ENCODE results near the gene VIL1. TPM values are rescaled to one million over a fixed set of nuclear protein-coding genes. Genes with fewer than 3 reads are reported as not detected.
A peak's percentile ranks its signal among the peaks of the same experiment; 100 is the strongest.

Gene VIL1
- total and polyA plus RNA-seq, 2 of the 13 experiments (the other 11 are each of a cell fraction or from before 2014, with no cell fraction given) = 287 to 301 TPM

- TF ChIP-seq ZNF512 (CRISPR knock-in tag; IDR thresholded peaks at IDR 0.05) (no peak), ZNF18 (CRISPR knock-in tag; IDR thresholded peaks at IDR 0.05; ENCODE audit: insufficient replicate concordance) (peak; percentile 49), PLSCR1 (CRISPR knock-in tag; IDR thresholded peaks at IDR 0.05; ENCODE audit: borderline replicate concordance) (no peak), IRX3 (CRISPR knock-in tag; IDR thresholded peaks at IDR 0.05; ENCODE audit: borderline replicate concordance, low read depth) (no peak), MTA3 (CRISPR knock-in tag; IDR thresholded peaks at IDR 0.05) (no peak), HNF1A (IDR thresholded peaks at IDR 0.05; ENCODE audit: low read depth) (no peak), HNF1A (CRISPR knock-in tag; IDR thresholded peaks at IDR 0.05; ENCODE audit: borderline replicate concordance) (no peak), ZNF484 (CRISPR knock-in tag; IDR thresholded peaks at IDR 0.05; ENCODE audit: borderline replicate concordance, low read depth) (no peak), CEBPB (IDR thresholded peaks at IDR 0.05; ENCODE audit: borderline replicate concordance, low read depth, low read length) (no peak), ZNF746 (CRISPR knock-in tag; IDR thresholded peaks at IDR 0.05) (no peak), TIGD3 (CRISPR knock-in tag; IDR thresholded peaks at IDR 0.05; ENCODE audit: borderline replicate concordance) (no peak), BCL3 (CRISPR knock-in tag; IDR thresholded peaks at IDR 0.05) (no peak), MYPOP (CRISPR knock-in tag; IDR thresholded peaks at IDR 0.05) (peak; percentile 72), THRA (CRISPR knock-in tag; IDR thresholded peaks at IDR 0.05; ENCODE audit: borderline replicate concordance) (no peak)
Measured at GRCh38 chr2:218397463-218397819, 21.5 kb upstream of the VIL1 start (continued).

Data from HepG2 (cell line).